HG03469 (cell line): ENCODE measurements around the gene PGLYRP4.
"Not testable (repeated sequence)": the region's sequence is repeated elsewhere in the genome, so short reads cannot be mapped to it uniquely, and the experiment has no call there.

Experiments used
- ATAC-seq: cut with Tn5 transposase; IDR thresholded peaks from one replicate; pipeline ENCODE4 v1.9.1; 2021; ENCODE audit warnings: mild to moderate bottlenecking, moderate library complexity, moderate number of reproducible peaks; ENCODE audit not compliant: unreplicated experiment

Gene PGLYRP4

GRCh38 chr1:153357076-153357852, 8.6 kb upstream of the PGLYRP4 start:
- ATAC-seq: no peak

DNA sequence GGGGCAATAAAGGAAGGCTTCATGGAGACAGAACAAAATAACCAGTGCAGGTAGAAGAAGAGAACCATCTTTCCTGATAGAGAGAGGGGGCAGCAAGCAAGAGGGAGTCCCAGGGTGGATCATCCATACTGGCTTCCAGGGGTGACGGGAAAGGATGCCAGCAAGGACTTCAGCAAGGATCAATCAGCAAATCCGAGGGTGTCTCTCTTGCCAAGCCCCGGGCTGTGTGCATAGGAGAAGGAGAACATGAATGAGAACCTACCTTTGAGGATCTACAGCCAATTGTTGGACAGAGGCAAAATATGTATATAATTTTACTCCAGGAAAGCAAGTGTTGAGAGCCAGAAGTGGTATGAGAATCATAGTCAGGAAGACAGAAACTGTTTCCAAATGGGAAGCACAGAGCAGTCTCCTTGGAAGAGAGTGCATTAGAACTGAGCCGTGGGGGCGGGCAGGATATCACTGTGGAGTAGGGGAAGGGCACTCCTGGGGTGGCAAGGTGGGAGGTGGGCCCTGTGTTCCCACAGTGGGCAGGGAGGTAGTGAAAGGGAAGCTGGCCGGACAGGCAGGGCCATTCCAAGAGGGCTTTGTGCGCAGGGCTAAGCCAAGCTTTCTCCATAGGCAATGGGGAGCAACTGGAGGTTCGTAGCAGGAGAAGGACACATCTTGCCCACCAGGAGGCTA, 7.9 kb upstream of the PGLYRP4 start:
- no peak for ATAC-seq

- ATAC-seq: no peak
Measured at GRCh38 chr1:153355445-153356071, 6.9 kb upstream of the PGLYRP4 start.

GRCh38 chr1:153354515-153355193, 6.0 kb upstream of the PGLYRP4 start:
- ATAC-seq: no peak

DNA sequence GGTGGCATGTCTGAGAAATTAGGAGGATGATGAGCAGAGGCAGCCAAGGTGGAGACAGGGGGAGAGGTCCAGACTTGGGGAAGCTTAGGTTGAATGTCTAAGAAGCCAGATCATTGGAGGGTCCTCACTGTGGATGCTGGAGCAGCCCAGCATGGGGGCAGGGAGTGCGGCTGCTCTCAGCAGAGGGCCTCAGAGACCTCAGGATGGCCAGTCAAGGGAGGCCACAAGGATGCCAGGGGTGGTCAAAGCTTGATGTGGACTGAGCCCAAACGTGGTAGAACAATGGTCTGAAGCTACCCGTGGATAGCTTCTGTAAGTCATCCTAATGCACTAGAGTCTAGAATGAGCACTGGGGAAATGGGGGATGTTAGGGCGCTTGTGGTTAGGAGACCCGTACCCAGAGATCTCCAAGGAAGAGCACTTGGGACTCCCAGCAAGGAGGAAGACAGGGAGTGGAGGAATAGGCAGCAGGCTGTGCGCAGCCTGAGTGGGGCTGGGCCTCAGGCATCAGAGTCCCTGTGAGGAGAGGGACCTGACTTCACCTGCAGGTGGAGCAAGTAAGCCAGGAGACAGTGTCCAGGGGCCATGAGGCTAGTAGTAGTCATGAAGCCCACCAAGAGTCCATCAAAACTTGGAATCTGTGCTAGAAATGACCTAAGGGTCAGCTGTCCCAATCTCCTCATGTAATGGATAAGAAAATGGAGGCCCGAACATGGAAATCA, 4.7 kb upstream of the PGLYRP4 start:
- no peak for ATAC-seq

GRCh38 chr1:153352523-153352922, 3.9 kb upstream of the PGLYRP4 start:
- ATAC-seq: no peak

- ATAC-seq: no peak
Measured at GRCh38 chr1:153350321-153350957, 1.8 kb upstream of the PGLYRP4 start.

DNA sequence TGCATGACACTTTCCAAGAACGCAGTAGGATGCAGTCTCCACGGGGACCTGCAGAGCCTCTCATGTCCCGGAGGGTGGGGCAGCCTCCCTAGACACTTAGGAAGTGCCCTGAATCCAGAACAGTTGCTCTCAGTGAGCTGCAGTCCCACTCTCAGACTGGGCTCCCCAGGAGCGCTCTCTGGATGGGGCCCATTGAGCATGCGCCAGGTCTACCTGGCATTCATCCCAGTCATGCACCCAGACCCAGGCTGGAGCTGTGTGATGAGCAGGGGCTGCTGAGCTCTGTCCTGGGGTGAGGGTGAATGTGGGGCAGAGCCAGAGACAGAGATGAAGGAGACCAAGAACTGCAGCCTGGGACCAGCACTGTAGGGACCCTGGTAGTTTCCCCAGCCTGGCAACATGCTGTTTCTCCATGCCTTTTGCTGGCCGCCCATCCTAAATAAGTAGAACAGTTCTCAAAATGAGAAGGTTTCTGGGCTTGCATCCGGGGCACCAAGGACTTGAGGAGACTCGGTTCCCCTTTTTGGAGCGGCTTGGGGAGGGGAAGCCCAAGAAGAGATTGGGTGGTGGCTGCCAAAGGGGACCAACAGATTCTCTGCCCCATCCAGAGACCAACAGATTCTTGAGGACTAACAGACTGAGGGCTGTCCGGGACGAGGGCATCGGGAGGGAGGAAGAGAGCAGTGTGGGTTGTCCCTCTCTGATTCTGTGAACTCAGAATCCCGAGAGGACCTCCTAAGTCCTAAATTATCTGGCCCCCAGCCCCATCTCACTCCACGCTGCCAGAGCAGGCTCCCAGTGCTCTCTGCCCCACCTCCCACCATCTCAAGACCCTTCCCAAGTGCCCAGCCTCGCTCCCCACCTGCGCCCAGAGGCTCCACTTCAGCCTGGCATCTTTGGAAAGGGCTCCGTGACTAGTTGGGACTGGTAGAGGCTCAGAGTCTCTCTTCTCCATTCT, 1.0 kb upstream of the PGLYRP4 start:
- no peak for ATAC-seq

GRCh38 chr1:153347856-153348255, 785 bp downstream of the PGLYRP4 start:
- no peak for ATAC-seq

- ATAC-seq: not testable (repeated sequence)
Measured at GRCh38 chr1:153347049-153347448, 1.6 kb downstream of the PGLYRP4 start.

DNA sequence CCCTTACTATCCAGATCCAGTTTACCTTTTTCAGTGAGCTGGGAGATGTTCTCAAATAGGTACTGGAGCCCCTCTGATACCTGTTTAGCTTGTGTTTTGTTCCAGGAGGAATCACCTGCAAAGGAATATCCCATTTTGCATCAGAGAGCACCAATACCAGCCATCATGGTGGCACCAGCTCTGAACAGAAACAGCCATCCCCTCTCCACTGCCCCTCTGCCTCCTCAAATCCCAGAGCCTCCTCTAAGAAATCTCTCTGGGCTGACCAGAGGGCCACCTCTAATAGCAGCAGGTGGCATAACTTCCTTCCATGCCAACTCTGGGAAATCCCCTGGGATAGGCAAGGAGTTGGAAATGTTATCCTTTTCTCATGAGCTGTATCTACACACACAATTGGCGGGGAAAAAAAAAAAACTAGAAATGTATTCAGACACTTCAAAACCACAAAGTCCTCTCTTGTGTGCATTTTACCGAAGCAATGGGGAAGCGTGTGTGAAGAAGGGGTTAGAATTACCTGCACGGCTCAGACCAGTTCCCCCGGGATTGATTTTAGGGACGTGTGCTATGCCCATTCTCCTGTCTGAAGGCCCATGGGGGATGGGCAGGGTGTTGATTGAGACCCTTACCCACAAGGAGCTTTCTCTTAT, 2.4 kb downstream of the PGLYRP4 start:
- no peak for ATAC-seq

DNA sequence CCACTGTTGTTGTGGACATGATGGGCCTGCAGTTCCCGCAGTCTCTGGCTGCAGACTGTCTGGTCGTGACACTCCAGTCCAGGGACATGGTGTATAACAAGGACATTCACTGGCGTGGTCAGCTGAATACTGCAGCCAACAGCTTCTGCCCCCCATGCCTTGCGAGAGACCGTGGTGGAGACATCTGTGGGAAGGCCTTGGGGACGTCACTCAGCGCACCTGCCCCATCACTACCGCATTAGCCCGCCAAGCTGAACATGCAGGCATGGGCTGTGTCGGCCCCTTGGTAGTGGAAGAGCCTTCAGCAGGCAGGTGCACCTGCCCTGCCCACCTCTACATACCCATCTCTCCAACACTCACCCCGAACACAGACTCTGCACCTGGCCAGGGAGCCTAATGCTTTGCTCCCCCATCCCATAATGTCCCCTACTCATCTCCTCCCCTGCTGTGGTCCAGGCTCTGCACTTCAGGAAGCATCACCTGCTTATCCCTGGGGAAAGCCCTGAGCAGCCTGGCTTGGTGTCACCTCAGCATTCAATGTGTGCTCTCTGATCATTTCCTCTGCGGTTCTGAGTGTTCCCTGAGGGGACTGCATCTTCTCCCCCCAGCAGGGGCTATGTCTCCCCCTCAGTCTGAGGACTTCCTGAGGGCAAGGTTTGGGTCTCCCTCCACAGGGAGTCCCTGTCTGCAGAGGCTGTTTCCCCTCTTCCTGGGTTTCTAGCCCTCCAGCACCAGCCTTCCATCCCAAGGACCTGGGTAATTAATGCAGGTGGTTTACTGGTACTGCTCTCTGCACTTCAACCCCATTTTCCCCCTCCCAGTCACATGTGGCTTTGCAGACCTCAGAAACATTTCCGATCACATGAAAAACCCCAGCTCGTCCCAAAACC, 3.2 kb downstream of the PGLYRP4 start:
- no peak for ATAC-seq

- no peak for ATAC-seq
Measured at GRCh38 chr1:153344718-153345025, 4.0 kb downstream of the PGLYRP4 start.

DNA sequence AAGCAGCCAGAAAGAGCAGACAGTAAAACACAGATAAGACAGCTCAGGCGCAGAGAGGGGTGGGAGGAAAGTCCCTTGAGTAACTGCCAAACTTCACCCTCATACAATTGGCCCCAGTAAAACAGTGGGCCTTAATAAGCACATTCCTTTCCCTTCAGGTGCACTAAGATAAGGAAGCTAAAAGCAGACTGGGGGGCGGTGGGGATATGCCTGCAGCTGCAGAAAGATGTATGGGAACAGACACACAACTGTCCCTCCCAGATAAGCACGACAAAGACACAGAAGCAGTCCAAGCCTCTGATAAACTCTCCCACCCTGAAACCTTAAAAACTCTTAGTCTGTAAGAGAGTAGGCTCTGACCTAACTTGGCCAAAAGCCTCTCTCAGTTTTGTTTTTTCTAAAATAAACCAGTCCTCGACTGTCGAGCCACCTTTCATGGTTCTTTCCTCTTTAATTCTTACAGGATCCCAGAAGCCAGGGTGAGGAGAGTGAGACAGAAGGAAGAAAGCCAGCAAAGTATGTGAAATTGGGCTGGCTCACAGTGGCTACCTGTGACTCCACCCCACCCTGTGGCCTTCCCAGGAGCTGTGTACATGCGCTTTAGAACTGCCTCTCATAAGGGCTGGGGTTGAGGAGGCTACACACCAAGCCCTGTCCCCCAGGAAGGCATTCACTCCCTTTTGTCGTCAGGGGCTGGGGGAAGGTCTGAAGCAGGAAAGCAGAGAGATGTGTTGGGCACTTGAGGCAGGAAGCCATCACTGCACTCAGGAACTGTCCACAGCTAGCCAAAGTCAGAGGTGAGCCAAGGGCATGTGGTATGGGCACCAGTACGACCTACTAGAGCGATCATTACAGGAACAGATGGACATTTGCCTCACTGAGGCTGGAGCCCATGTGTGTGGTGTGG, 4.6 kb downstream of the PGLYRP4 start:
- no peak for ATAC-seq

DNA sequence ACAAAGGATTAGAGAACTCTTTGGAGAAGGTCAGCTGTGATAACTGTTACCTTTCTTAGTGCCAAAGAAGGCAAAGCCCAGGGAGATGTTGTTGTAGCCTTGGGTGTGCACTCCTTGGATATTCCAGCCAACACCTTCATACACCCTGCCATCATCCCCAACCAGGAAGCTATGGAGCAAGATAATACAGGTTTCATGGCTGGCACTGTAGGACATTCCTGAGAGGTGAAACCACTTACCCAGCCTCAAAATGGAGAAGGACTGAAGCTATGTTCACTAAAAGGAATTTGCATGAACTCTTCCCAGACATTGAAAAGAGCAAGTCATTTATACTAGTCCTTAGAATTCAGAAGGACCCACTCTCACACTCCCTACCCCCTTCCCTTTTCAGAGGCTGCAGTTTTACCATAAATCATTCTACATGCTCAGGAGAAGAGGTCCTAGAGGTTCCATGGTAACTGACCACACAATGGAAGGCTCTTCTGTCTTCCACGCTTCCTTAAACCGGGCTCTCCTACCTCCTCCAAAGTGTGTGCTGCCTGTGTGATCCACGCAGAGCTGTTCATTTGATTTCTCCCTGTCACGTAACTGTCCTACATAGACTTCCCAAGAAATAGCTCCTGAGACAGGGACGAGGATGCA, 5.5 kb downstream of the PGLYRP4 start:
- ATAC-seq: no peak

DNA sequence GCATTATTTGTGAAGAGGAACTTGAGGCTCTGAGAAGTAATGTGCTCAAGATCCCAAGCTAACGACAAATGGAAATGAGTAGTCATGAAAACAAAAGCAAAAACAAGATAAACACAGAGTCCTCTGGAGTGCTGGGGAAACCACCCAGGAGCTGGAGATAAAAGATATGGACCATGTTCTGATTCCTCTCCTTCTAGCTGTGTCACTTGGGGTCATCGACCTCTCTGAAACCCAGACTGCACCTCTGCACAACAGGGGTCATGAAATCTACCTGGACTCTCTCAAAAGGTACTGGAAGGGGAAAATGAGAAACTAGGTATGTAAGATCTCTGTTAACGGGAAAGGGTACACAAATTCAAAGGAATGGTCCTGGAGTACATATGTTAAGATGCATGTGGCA, 6.5 kb downstream of the PGLYRP4 start:
- ATAC-seq: no peak
